CD4-positive, alpha-beta T cell treated with Interferon gamma for 1 hour (primary cell): Measurements from ENCODE around the gene DDX41.

Experiments used
- DNase-seq: peaks from one replicate; pipeline ENCODE4 v3.0.0-alpha.2; 2020

The DDX41 gene

DNA sequence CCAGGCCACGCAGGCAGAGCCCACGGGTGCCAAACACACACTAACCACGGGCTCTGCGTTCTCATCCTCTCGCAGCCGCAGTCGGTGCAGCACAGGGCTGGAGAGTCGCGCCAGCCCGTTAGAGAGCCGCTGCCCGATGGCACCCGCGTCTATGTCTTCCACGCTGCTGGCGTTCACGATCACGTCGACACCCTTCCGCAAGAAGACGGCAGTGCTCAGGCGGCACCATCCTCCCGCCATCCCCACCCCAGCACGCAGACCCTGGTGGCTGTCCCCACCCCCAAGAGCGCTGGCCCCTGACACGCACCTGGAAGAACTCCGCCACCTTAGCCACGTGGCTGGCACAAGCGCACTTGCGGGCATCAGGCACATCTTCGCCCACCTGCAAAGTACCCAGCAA, 49.3 kb downstream of the DDX41 start:
- no peak for DNase-seq

DNA sequence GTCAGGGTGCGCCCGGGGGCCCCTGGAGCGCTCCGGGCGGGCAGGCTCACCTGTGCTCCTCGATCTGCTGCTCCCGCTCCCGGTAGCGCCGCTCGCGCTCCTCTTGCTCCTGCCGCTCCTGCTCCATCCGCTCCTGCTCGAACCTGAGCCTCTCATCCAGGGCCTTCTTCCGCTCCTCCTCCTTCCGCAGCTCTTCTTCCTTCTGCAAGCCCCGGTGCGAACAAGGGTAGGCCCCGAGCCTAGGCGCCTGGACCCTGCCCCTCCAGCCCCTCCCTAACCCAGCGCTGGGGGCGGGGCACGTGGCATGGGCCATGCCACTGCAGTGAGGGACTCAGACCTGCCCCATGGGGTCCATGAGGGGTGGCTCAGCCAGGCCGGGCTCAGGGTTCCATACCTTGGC, 49.9 kb downstream of the DDX41 start:
- DNase-seq, result no peak

DNA sequence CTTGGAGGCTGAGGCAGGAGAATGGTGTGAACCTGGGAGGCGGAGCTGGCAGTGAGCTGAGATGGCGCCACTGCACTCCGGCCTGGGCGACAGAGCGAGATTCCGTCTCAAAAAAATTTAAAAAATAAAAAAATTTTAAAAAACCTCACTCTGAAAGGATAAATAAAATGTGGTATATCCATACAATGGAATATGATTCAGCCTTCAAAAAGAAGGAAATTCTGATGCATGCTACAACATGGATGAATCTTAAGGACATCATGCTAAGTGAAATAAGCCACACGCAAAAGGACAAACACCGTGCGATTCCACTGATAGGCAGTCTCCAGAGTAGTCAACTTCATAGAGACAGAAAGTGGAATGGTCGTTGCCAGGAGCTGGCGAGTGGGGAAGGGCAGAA, 51.7 kb downstream of the DDX41 start:
- DNase-seq, result no peak

- DNase-seq, result peak; percentile 57
Observed at GRCh38 chr5:177462021-177462670, 54.6 kb downstream of the DDX41 start.
